GM21737 (cell line): ENCODE data around the gene LYL1.

ENCODE experiments used
- ATAC-seq: cut with Tn5 transposase; IDR thresholded peaks from one replicate; pipeline ENCODE4 v1.9.1; 2021; ENCODE audit warnings: mild to moderate bottlenecking, moderate library complexity; ENCODE audit not compliant: unreplicated experiment

Gene LYL1

GRCh38 chr19:13094771-13095392 is 7.8 kb downstream of the LYL1 start:
- no peak for ATAC-seq

- no peak for ATAC-seq
These were observed 8.6 kb downstream of the LYL1 start for GRCh38 chr19:13094106-13094504.

DNA sequence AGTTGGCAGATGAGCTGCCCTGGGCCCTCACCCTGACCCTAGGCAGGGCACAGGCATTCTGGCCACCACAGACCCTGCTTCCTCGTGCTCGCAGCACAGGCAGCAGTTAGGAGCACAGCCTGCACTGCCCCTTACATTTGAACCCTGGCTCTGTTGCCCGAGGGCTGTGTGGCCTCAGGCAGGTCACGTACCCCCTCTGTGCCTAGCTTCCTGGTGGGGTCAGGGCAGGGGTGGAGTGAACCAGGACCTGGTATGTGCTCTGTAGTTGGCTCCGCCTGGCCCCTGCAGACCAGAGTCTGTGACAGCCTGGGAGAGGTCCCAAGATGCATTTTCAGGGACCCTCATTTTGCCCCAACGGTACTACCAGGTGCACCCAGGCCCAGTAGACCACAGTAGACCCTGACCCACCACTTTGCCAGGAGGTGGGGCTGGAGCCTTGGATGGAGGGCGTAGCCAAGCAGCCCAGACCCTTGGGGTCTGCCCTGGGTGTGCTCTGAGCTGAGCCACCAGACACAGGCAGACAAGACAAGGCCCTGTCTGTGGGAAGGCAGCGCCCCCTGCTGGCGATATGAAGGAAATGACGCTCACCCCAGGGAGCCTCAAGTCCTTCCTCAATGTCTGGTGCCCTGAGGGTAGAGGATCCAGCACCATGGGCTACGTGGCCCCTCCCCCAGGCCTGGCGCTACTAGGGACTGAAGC is 9.1 kb downstream of the LYL1 start:
- ATAC-seq, result no peak

- ATAC-seq, result no peak
These were observed 9.9 kb downstream of the LYL1 start for GRCh38 chr19:13092606-13093235.

GRCh38 chr19:13092158-13092543 is 10.5 kb downstream of the LYL1 start:
- ATAC-seq, result no peak

- no peak for ATAC-seq
These were observed 11.1 kb downstream of the LYL1 start for GRCh38 chr19:13091400-13092157.

- no peak for ATAC-seq
These were observed 12.0 kb downstream of the LYL1 start for GRCh38 chr19:13090511-13091231.

DNA sequence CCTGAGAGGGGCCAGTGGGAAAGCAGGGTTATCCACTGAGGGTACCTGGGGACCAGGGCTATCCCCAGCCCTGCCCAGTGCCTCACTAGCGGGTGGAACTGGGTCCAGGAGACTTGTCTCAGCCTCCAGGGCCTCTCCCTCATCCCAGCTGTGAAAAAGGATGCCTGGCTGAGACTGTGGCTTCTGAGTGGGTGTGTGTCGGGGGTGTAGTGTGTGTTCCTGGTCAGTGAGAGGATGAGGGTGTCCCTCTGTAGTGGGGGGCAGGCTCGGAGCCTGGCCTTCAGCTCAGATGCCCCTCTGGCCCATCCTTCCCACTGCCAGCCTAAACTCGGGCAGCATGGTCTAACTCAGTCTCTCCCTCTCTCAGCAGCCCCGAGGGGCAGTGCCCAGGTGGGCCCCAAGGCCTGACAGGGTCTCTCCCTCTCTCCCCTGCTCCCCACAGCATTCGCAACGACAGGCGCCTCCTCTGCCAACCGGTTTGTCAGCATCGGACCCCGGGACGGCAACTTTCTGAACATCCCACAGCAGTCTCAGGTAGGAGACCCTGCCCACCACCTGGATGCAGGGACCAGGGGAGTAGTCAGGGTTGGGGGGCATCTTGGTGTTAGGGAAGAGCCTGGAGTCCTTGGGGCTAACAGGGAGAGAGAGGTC is 12.7 kb downstream of the LYL1 start:
- ATAC-seq, result no peak

- no peak for ATAC-seq
These were observed 13.4 kb downstream of the LYL1 start for GRCh38 chr19:13089139-13089856.

- no peak for ATAC-seq
These were observed 14.7 kb downstream of the LYL1 start for GRCh38 chr19:13087795-13088537.

GRCh38 chr19:13087295-13087694 is 15.4 kb downstream of the LYL1 start:
- ATAC-seq, result no peak

- ATAC-seq, result no peak
These were observed 16.3 kb downstream of the LYL1 start for GRCh38 chr19:13086341-13086740.

DNA sequence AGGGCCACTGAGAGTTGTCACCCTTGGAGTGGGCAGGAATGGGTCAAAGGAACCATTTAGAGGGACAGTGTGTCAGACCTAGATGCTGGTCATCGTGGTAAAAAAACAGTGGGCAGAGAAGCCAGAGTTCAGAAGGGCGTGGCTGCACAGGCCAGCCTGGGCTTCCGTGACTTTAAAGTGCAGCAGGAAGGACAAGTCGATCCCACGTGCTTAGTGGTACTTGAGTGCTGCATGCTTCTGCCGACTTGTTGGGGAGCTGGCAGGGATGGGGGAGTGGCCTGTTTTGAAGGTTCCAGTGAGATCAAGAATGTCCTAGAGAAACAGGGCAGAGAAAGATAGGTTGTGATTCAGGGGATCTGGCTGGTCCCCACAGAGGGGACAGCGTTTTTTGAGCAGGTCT is 17.0 kb downstream of the LYL1 start:
- no peak for ATAC-seq

DNA sequence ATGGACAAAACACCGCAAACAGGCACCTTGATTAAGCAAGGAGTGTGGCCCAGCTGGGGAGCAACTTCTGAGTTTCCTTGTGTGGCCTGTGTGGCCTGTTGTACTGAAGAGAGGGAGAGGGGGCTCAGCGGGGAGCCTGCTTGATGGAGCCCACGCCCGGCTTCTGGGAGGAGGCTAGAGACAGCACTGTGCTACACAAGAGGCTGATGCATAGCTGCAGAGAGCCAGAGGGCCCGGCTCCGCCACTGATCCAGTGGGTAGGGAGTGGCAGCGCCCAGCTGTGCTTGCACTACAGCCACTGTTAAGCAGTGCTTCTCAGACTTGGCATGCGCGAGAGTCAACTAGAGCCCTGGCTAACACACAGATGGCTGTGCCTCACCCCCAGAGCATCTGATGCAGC is 19.0 kb downstream of the LYL1 start:
- no peak for ATAC-seq

GRCh38 chr19:13083008-13083404 is 19.7 kb downstream of the LYL1 start:
- ATAC-seq, result no peak

GRCh38 chr19:13082192-13083007 is 20.3 kb downstream of the LYL1 start:
- ATAC-seq, result no peak

DNA sequence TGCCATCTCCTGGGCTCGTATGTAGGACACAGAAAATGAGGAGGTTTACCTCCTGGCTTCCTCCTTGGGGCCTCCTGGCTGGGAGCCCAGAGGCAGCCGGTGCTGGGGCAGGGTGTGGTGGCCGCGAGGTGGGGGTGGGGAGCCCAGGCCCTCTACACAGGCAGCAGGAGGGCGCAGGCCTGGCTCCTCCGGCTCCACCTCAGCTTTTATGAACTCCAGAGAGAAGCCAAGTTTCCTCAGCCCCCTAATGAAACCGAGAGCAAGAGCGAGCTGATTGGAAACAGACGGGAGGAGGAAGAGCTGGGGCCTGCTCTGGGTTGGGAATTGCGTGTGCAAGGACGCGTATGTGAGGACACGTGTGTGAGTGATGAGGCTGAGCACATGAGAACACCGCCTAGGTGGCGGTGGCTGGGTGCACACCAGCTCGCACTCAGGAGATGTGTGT is 23.1 kb downstream of the LYL1 start:
- no peak for ATAC-seq

DNA sequence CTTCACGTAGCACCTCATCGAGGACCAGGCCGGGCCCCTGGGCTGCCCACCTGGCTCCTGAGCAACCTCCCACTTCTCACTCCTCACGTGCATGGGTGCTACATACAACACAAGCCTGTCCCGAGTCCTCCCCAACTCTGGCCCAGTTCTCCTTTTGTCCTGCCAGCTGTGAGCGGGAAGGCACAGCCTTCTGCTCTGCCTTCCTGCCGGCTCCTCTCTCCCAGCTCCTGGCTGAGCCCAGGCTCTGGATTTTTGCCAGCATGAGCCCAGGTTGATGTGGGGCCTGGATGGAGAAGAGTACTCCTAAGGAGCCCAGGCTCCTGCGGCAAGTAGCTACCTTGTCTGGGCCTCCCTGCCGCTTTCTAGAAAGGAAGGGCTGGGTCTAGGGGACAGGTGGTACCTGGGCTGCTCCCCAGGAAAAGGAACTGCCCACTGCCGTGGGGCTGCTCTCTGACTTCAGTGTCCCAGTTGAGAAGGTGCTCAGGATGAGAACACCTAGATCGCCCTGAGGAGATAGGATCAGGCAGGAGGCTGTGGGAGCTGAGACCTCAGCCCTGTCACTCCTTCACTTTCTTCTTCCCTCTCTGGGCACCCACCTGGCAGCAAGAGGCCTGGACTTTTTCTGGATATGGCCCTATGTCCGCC is 23.6 kb downstream of the LYL1 start:
- no peak for ATAC-seq
